Measurements from ENCODE around the gene HSPB1. TPM values are rescaled to one million over a fixed set of nuclear protein-coding genes. Genes with fewer than 3 reads are reported as not detected.

HSPB1 gene
- total and polyA plus RNA-seq, 2 of the 13 experiments (the other 11 are each of a cell fraction or from before 2014, with no cell fraction given), result 21.0 to 38.6 TPM

DNA sequence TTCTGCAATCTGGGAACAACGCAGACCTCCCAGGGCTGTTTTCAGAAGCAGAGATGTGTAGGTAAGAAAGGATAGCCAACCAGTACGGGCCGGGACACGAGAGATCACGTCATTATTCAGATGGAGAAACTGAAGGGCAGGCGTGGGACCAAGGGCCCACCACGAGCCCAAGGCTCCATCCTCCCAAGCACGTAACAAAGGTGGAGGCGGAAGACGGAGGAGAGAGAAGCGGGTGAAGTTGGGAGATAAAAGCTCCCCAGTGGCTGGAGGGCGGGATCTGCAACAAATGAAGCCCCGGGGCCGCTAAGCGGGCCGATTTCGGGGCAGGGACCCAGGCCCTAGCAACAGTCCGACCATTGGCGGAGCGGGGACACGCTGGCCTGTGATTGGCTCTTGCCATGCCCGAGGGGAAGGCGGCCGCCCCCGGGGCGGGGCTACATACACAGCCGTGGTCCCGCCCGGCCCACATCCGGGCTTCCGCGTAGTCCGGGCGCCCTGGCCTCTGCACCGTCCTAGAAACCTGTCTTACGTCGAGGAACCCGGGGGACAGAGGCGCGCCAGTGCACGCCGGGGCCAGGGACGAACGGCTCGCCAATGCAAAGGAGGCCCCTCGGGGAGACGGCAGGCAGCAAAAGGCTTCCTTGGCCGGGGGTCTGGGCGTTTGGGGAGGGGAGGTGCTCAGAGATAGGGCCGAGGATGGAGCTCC is 15.5 kb downstream of the HSPB1 start (continued):
- TF ChIP-seq, protein P1, sequence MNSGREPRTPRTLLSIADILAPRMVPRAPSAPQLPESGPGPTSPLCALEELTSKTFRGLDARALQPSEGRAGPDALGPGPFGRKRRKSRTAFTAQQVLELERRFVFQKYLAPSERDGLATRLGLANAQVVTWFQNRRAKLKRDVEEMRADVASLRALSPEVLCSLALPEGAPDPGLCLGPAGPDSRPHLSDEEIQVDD (CRISPR knock-in tag; IDR thresholded peaks at IDR 0.05; ENCODE audit: borderline replicate concordance), result no peak
- TF ChIP-seq ZFX (CRISPR knock-in tag; IDR thresholded peaks at IDR 0.05; ENCODE audit: low read depth) (peak; percentile 78), MATR3 (CRISPR knock-in tag; IDR thresholded peaks at IDR 0.05) (no peak), SP5 (CRISPR knock-in tag; IDR thresholded peaks at IDR 0.05; ENCODE audit: borderline replicate concordance, low read depth) (peak; percentile 51; the same call in 1 of the 2 replicates), ZNF7 (CRISPR knock-in tag; IDR thresholded peaks at IDR 0.05) (no peak), ATF7 (IDR thresholded peaks at IDR 0.05) (peak; percentile 80), ATF7 (CRISPR knock-in tag; IDR thresholded peaks at IDR 0.05) (no peak), ZNF501 (CRISPR knock-in tag; IDR thresholded peaks at IDR 0.05) (peak; percentile 13; the same call in 1 of the 2 replicates), ZNF720 (CRISPR knock-in tag; IDR thresholded peaks at IDR 0.05) (no peak), ZNF263 (CRISPR knock-in tag; IDR thresholded peaks at IDR 0.05) (no peak), ATF1 (CRISPR knock-in tag; IDR thresholded peaks at IDR 0.05) (peak; percentile 71), FOXA3 (CRISPR knock-in tag; IDR thresholded peaks at IDR 0.05) (0 out of 2 replicates have a peak, but pooled peaks have one; percentile 14), ZNF264 (CRISPR knock-in tag; IDR thresholded peaks at IDR 0.05) (0 out of 2 replicates have a peak, but pooled peaks have one; percentile 7), ZNF335 (CRISPR knock-in tag; IDR thresholded peaks at IDR 0.05) (0 out of 2 replicates have a peak, but pooled peaks have one; percentile 11), ZNF260 (CRISPR knock-in tag; IDR thresholded peaks at IDR 0.05; ENCODE audit: borderline replicate concordance, low read depth) (no peak), ZMYM4 (CRISPR knock-in tag; IDR thresholded peaks at IDR 0.05) (peak; percentile 21; the same call in 1 of the 2 replicates), MTF2 (CRISPR knock-in tag; IDR thresholded peaks at IDR 0.05; ENCODE audit: borderline replicate concordance) (0 out of 2 replicates have a peak, but pooled peaks have one; percentile 61), SALL1 (CRISPR knock-in tag; IDR thresholded peaks at IDR 0.05) (peak; percentile 52; the same call in 1 of the 2 replicates), MED13 (CRISPR knock-in tag; IDR thresholded peaks at IDR 0.05) (no peak), EP300 (IDR thresholded peaks at IDR 0.05; ENCODE audit: low read depth in 2 of 2, low read length in 2 of 2) (peak in 1 of 2 experiments; percentile 82; a peak in 2 of 4 replicates), EP300 (CRISPR knock-in tag; IDR thresholded peaks at IDR 0.05; ENCODE audit: borderline replicate concordance) (no peak)
- TF ChIP-seq, protein P2, sequence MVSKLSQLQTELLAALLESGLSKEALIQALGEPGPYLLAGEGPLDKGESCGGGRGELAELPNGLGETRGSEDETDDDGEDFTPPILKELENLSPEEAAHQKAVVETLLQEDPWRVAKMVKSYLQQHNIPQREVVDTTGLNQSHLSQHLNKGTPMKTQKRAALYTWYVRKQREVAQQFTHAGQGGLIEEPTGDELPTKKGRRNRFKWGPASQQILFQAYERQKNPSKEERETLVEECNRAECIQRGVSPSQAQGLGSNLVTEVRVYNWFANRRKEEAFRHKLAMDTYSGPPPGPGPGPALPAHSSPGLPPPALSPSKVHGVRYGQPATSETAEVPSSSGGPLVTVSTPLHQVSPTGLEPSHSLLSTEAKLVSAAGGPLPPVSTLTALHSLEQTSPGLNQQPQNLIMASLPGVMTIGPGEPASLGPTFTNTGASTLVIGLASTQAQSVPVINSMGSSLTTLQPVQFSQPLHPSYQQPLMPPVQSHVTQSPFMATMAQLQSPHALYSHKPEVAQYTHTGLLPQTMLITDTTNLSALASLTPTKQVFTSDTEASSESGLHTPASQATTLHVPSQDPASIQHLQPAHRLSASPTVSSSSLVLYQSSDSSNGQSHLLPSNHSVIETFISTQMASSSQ (IDR thresholded peaks at IDR 0.05; ENCODE audit: low read depth), result no peak
- TF ChIP-seq, protein P2 (CRISPR knock-in tag; IDR thresholded peaks at IDR 0.05; ENCODE audit: borderline replicate concordance), result 0 out of 2 replicates have a peak, but pooled peaks have one; percentile 33
- TF ChIP-seq, protein P3, sequence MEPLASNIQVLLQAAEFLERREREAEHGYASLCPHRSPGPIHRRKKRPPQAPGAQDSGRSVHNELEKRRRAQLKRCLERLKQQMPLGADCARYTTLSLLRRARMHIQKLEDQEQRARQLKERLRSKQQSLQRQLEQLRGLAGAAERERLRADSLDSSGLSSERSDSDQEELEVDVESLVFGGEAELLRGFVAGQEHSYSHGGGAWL (CRISPR knock-in tag; IDR thresholded peaks at IDR 0.05), result peak; percentile 62
- TF ChIP-seq, protein P4, sequence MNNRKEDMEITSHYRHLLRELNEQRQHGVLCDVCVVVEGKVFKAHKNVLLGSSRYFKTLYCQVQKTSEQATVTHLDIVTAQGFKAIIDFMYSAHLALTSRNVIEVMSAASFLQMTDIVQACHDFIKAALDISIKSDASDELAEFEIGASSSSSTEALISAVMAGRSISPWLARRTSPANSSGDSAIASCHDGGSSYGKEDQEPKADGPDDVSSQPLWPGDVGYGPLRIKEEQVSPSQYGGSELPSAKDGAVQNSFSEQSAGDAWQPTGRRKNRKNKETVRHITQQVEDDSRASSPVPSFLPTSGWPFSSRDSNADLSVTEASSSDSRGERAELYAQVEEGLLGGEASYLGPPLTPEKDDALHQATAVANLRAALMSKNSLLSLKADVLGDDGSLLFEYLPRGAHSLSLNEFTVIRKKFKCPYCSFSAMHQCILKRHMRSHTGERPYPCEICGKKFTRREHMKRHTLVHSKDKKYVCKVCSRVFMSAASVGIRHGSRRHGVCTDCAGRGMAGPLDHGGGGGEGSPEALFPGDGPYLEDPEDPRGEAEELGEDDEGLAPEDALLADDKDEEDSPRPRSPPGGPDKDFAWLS (CRISPR knock-in tag; IDR thresholded peaks at IDR 0.05; ENCODE audit: borderline replicate concordance), result 0 out of 2 replicates have a peak, but pooled peaks have one; percentile 32

Measured in HepG2 (cell line).